HCT116 (cell line): Measurements from ENCODE around the gene CCDC177. TPM values are rescaled to one million over a fixed set of nuclear protein-coding genes. Genes with fewer than 3 reads are reported as not detected.

Source experiments
- ATAC-seq: fragments of 200-7000 bp; cut with Tn5 transposase; 2 replicates; pipeline ENCODE4 v1.9.1; 2020; ENCODE audit warnings: mild to moderate bottlenecking, moderate library complexity
- BruUV-seq: library from RNA; stranded (reverse); fragments of 400-500 nt; replicated peaks from 2 replicates; lab custom pipeline; 2021; lab: Mats Ljungman, UMichigan
- CTCF ChIA-PET: fragments of 300-600 bp; sonication (Branson Sonifier 250); formaldehyde crosslinking; loops from one replicate; lab custom pipeline; 2021; ENCODE audit warnings: antibody characterized with exemption; lab: Charles Lee
- POLR2A ChIA-PET: fragments of 300-600, 350-600 bp; sonication (Branson Sonifier 250); formaldehyde crosslinking; loops from one replicate; lab custom pipeline; 2021; ENCODE audit warnings: antibody characterized with exemption; lab: Charles Lee
- RAD21 ChIA-PET, 2 experiments: fragments of 300-600 bp; sonication (Branson Sonifier 250); formaldehyde crosslinking; loops; one replicate each; lab custom pipeline; 2023; ENCODE audit warnings: low total read pairs in 2 of 2; ENCODE audit not compliant: uncharacterized antibody in 2 of 2, unreplicated experiment in 2 of 2, low non-redundant PET in 1 of 2; lab: Charles Lee
- DNase-seq: peaks from one replicate; pipeline ENCODE4 v3.0.0-alpha.2; 2010; ENCODE audit warnings: low read depth, low spot score
- H2AFZ ChIP-seq: fragments of 200-600 bp; shearing (Covaris generic), sonication (generic); 2 replicates; pipeline ENCODE4 v1.6.1; 2017; ENCODE audit warnings: low read depth, mixed run types, mixed read lengths, antibody characterized with exemption, low read length; ENCODE audit not compliant: poor library complexity, severe bottlenecking
- H3K27ac ChIP-seq: 2 replicates; pipeline ENCODE4 v1.5.1; 2012; ENCODE audit warnings: low read depth, low read length
- H3K27me3 ChIP-seq: fragments of 200-600 bp; sonication (generic); 2 replicates; pipeline ENCODE4 v1.6.1; 2016; ENCODE audit warnings: mixed run types, low read length, mixed read lengths; ENCODE audit not compliant: insufficient read depth
- H3K36me3 ChIP-seq, 2 experiments: fragments of 200-500 bp in 1 of 2; fragments of 200-600 bp in 1 of 2; sonication (Bioruptor generic) in 1 of 2; sonication (generic) in 1 of 2; 2 replicates each; pipeline versions ENCODE4 v1.5.1 to v1.6.1; 2014 to 2016; ENCODE audit warnings: low read length in 2 of 2, inconsistent platforms in 1 of 2, mixed read lengths in 1 of 2, mixed run types in 1 of 2; ENCODE audit not compliant: insufficient read depth in 2 of 2, control insufficient read depth in 1 of 2
- H3K4me1 ChIP-seq, 2 experiments: fragments of 200-600 bp in 1 of 2; sonication (generic) in 1 of 2; 2 replicates each; pipeline versions ENCODE4 v1.5.1 to v1.6.1; 2012 to 2017; ENCODE audit warnings: low read length in 2 of 2, inconsistent platforms in 1 of 2, mild to moderate bottlenecking in 1 of 2, mixed read lengths in 1 of 2, mixed run types in 1 of 2, moderate library complexity in 1 of 2; ENCODE audit not compliant: insufficient read depth in 2 of 2, control insufficient read depth in 1 of 2
- H3K4me2 ChIP-seq: fragments of 200-600 bp; sonication (generic); 2 replicates; pipeline ENCODE4 v1.6.1; 2017; ENCODE audit warnings: mixed run types, low read length, mixed read lengths
- H3K4me3 ChIP-seq, 2 experiments: fragments of 200-600 bp in 1 of 2; sonication (generic) in 1 of 2; replicated peaks in 1 of 2; 2 replicates each; pipeline ENCODE4 v1.5.1; 2011 to 2016; ENCODE audit warnings: low read length in 2 of 2, control low read depth in 1 of 2, low read depth in 1 of 2, mild to moderate bottlenecking in 1 of 2, mixed read lengths in 1 of 2, mixed run types in 1 of 2
- H3K79me2 ChIP-seq: fragments of 200-600 bp; sonication (generic); 2 replicates; pipeline ENCODE4 v1.6.1; 2017; ENCODE audit warnings: mild to moderate bottlenecking, mixed run types, low read length, moderate library complexity, mixed read lengths; ENCODE audit not compliant: insufficient read depth
- H3K9ac ChIP-seq: fragments of 200-600 bp; sonication (generic); 2 replicates; pipeline ENCODE4 v1.6.1; 2016; ENCODE audit warnings: low read length, mixed read lengths
- H3K9me2 ChIP-seq: fragments of 200-600 bp; sonication (generic), shearing (Covaris generic); 2 replicates; pipeline ENCODE4 v1.6.1; 2017; ENCODE audit warnings: mixed run types, mild to moderate bottlenecking, moderate library complexity; ENCODE audit not compliant: insufficient read depth
- H3K9me3 ChIP-seq, 2 experiments: fragments of 200-500 bp in 1 of 2; fragments of 200-600 bp in 1 of 2; sonication (Bioruptor generic) in 1 of 2; sonication (generic) in 1 of 2; 2 replicates each; pipeline ENCODE4 v1.6.1; 2014 to 2017; ENCODE audit warnings: low read length in 2 of 2, mixed read lengths in 2 of 2, inconsistent platforms in 1 of 2, low read depth in 1 of 2, mild to moderate bottlenecking in 1 of 2, mixed run types in 1 of 2, moderate library complexity in 1 of 2; ENCODE audit not compliant: control insufficient read depth in 1 of 2, insufficient read depth in 1 of 2
- H4K20me1 ChIP-seq: fragments of 200-600 bp; sonication (generic), shearing (Covaris generic); 2 replicates; pipeline ENCODE4 v1.6.1; 2017; ENCODE audit warnings: mixed run types, mild to moderate bottlenecking, moderate library complexity; ENCODE audit not compliant: insufficient read depth
- ELF1 ChIP-seq: IDR thresholded peaks from 2 replicates; pipeline ENCODE4 v1.6.1; 2012; ENCODE audit warnings: low read depth, borderline replicate concordance
- EZH2 ChIP-seq: fragments of 200-600 bp; sonication (generic); IDR thresholded peaks from 2 replicates; pipeline ENCODE4 v1.6.1; 2017; ENCODE audit warnings: antibody characterized with exemption, mixed run types
- JUND ChIP-seq: IDR thresholded peaks from 2 replicates; pipeline ENCODE4 v1.6.1; 2012
- MAX ChIP-seq: IDR thresholded peaks from 2 replicates; pipeline ENCODE4 v1.6.1; 2012
- POLR2AphosphoS5 ChIP-seq: IDR thresholded peaks from 2 replicates; pipeline ENCODE4 v1.6.1; 2011; ENCODE audit warnings: mild to moderate bottlenecking, low read depth, low read length, moderate library complexity
- REST ChIP-seq: IDR thresholded peaks from 2 replicates; pipeline ENCODE4 v1.6.1; 2012; ENCODE audit warnings: low read depth
- SRF ChIP-seq: IDR thresholded peaks from 2 replicates; pipeline ENCODE4 v1.6.1; 2012; ENCODE audit warnings: low read depth
- TCF7L2 ChIP-seq: IDR thresholded peaks from 2 replicates; pipeline ENCODE4 v1.7.0; 2011; ENCODE audit warnings: borderline replicate concordance, inconsistent platforms; ENCODE audit not compliant: insufficient read depth, insufficient read length; ENCODE audit errors: extremely low read depth
- YY1 ChIP-seq: IDR thresholded peaks from 2 replicates; pipeline ENCODE4 v1.6.1; 2011; ENCODE audit warnings: low read length, low read depth, moderate library complexity, mild to moderate bottlenecking; ENCODE audit not compliant: insufficient replicate concordance; ENCODE audit errors: extremely low read depth
- intact Hi-C: fragments of 100-400 bp; cut with micrococcal nuclease; formaldehyde crosslinking; loops from 2 replicates; pipeline ENCODE4 v1.10.0; 2022
- total RNA-seq: library from RNA; stranded (reverse); gene quantifications from one replicate; pipeline ENCODE4 v1.2.1, GENCODE V29; 2021; ENCODE audit not compliant: unreplicated experiment

Gene CCDC177
- total RNA-seq, 1 experiment from 2014 or later = not detected

- Histone ChIP-seq H3K27ac (no peak overlapping the region), H3K9me3 (no peaks in the 10 kb centered on the region), H3K9ac (no peak overlapping the region), H3K4me2 (no peak overlapping the region), H3K9me2 (no peaks in the 10 kb centered on the region), H3K27me3 (peaks cover 55% of the 10 kb centered on the region), H2AFZ (no peak overlapping the region), H3K4me3 (no peak overlapping the region), H3K36me3 (no peaks in the 10 kb centered on the region), H3K4me1 (no peaks in the 10 kb centered on the region), H3K79me2 (no peaks in the 10 kb centered on the region), H4K20me1 (no peaks in the 10 kb centered on the region)
- ATAC-seq = no peak
- CTCF ChIA-PET = no interaction called here
- no TSS peak for BruUV-seq
- POLR2A ChIA-PET = no interaction called here
- intact Hi-C loops = no loop called here
- no peak for DNase-seq
- TF ChIP-seq MAX (no peak), ELF1 (no peak), POLR2AphosphoS5 (no peak), TCF7L2 (no peak), REST (peak; percentile 6; the same call in 1 of the 2 replicates)
- RAD21 ChIA-PET = no interaction called here
These were observed 7.1 kb downstream of the CCDC177 start for GRCh38 chr14:69567563-69567962.

GRCh38 chr14:69561893-69562292, 12.8 kb downstream of the CCDC177 start:
- H3K9me2 ChIP-seq = no peaks in the 10 kb centered on the region
- no peaks in the 10 kb centered on the region for H3K9me3 ChIP-seq
- no peaks in the 10 kb centered on the region for H3K4me1 ChIP-seq
- H3K4me2 ChIP-seq = no peak overlapping the region
- no peaks in the 10 kb centered on the region for H3K36me3 ChIP-seq
- POLR2A ChIA-PET = no interaction called here
- no peaks in the 10 kb centered on the region for H4K20me1 ChIP-seq
- CTCF ChIA-PET = no interaction called here
- no peak overlapping the region for H3K4me3 ChIP-seq
- DNase-seq (no peak), ATAC-seq (no peak)
- RAD21 ChIA-PET = no interaction called here
- BruUV-seq = no TSS peak
- no peak overlapping the region for H3K27ac ChIP-seq
- no peak overlapping the region for H2AFZ ChIP-seq
- H3K79me2 ChIP-seq = no peaks in the 10 kb centered on the region
- peaks cover 56% of the 10 kb centered on the region for H3K27me3 ChIP-seq
- no peak overlapping the region for H3K9ac ChIP-seq
- intact Hi-C loops = no loop called here
- TF ChIP-seq SRF = no peak
- TF ChIP-seq TCF7L2 = no peak
- TF ChIP-seq EZH2 = no peak
- TF ChIP-seq YY1 = no peak
- TF ChIP-seq REST = no peak
- TF ChIP-seq JUND = no peak
